Lower leg skin (tissue), 4 donors: Measurements from ENCODE around the gene EP300. TPM values are rescaled to one million over a fixed set of nuclear protein-coding genes. Genes with fewer than 3 reads are reported as not detected.

Experiments used
- DNase-seq, 2 donors: peaks; one replicate each; pipeline ENCODE4 v3.0.0-alpha.2; 2019; ENCODE audit warnings: low spot score in 2 of 2
- H3K4me3 ChIP-seq: fragments of 200-600 bp; sonication (generic); 2 replicates; pipeline ENCODE4 v1.5.1; 2017; ENCODE audit warnings: mild to moderate bottlenecking, low read depth; ENCODE audit not compliant: poor library complexity, severe bottlenecking
- CTCF ChIP-seq, 3 donors: fragments of 450-650 bp; IDR thresholded peaks; one replicate each; pipeline ENCODE4 v1.5.1; 2016; ENCODE audit warnings: antibody characterized with exemption in 3 of 3, mild to moderate bottlenecking in 3 of 3, moderate library complexity in 2 of 3
- POLR2A ChIP-seq, 2 donors: fragments of 450-650 bp; IDR thresholded peaks; one replicate each; pipeline ENCODE4 v1.6.1; 2016 to 2017; ENCODE audit warnings: antibody characterized with exemption in 2 of 2, mild to moderate bottlenecking in 1 of 2, moderate library complexity in 1 of 2
- whole genome bisulfite sequencing, 2 donors: methylation state at CpG; one replicate each; pipeline ENCODE4 v1.1.5; 2018; 5-methylcytosine and 5-hydroxymethylcytosine counted together
- intact Hi-C: fragments of 100-400 bp; cut with DNase I; formaldehyde crosslinking; loops from one replicate; pipeline ENCODE4 v1.15.0; 2023; ENCODE audit warnings: low total_unique reads
- total RNA-seq, 4 donors: library from RNA; depleted of rRNA; stranded (reverse); fragments of >200 nt; gene quantifications; one replicate each; pipeline ENCODE4 v1.1.0, GENCODE V29; 2016

Gene EP300
- total RNA-seq, 4 donors from 2014 or later: 72.4 to 86.9 (median 74.9) TPM

DNA sequence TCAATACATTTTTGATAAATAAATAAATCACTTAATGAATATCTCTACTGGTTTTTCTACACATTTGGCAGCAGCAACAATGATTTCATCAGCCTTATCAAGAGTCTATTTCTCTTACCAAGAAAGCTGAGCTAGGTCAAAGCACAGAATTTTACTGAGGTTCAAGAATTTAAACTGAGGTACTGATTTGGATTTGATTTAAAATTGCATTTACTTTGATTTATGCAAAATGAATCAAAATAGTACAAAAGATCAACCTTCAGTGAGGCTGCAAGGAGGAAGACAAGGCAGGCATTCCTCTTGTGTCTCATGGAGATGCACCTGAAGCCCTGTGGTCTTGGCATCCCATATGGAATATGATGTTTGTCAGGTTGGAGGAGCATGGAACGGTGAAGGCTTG, 15.5 kb upstream of the EP300 start:
- H3K4me3 ChIP-seq: no peak overlapping the region
- intact Hi-C loops: no loop called here
- no peak for TF ChIP-seq CTCF (IDR thresholded peaks at IDR 0.05)
- TF ChIP-seq POLR2A (IDR thresholded peaks at IDR 0.05): no peak
- no peak for DNase-seq
- WGBS, 2 donors: 89 to 100% methylated on average over 1 of the region's 1 CpG

DNA sequence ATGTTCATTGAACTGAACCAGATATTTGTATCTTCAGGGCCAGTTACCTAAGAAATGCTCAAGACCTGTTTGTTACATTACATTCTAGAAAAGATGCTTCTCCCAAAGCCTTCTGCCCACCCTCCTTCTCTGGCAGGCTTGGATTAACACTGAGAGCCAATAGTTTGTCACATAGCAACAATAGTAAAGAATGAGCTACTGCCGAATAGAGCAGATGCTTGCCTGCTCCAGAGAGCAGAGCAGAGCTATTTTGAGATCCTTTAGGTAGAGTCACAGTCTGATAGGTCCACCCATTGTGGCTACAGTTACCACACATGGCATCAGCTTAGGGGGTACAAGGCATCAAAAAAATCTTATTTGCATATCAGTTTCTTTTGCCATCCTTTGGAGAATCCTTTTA, 13.5 kb upstream of the EP300 start:
- TF ChIP-seq CTCF (IDR thresholded peaks at IDR 0.05): no peak
- no peak for TF ChIP-seq POLR2A (IDR thresholded peaks at IDR 0.05)
- WGBS, 2 donors: 36 to 67% methylated on average over 1 of the region's 1 CpG
- intact Hi-C loops: no loop called here
- H3K4me3 ChIP-seq: no peak overlapping the region
- peak in 1 of 2 donors; percentile 1 for DNase-seq

DNA sequence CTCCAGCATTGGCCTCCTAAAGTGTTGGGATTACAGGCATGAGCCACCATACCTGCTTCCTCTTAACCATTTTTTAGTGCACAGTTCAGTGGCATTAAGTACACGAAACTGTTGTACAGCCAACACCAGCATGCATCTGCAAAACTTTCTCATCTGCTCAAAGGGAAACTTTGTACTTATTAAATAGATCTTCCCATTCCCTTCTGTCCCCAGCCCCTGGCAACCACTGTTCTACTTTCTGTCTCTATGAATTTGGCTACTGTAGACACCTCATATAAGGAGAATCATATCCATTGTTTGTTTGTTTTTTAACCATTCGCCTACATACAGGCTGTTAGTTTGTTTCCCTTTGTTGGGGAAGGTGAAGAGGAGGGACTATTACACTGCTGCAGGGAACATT, 6.5 kb upstream of the EP300 start:
- 70 to 86% methylated on average over 2 of the region's 2 CpGs for WGBS, 2 donors
- no peak overlapping the region for H3K4me3 ChIP-seq
- intact Hi-C loops: no loop called here
- DNase-seq: no peak
- TF ChIP-seq POLR2A (IDR thresholded peaks at IDR 0.05): no peak
- no peak for TF ChIP-seq CTCF (IDR thresholded peaks at IDR 0.05)

GRCh38 chr22:41091132-41092022, 1.0 kb upstream of the EP300 start:
- WGBS, 2 donors: 0 to 1% methylated on average over 41 to 48 of the region's 67 CpGs
- H3K4me3 ChIP-seq: peak overlapping the region; percentile 68
- intact Hi-C loops: loop anchor here (5.0 kb wide), 1 partner anchor 139 kb away; the partner anchor contains the start of gene RBX1
- peak; percentile 98 to 100 for DNase-seq
- TF ChIP-seq POLR2A (IDR thresholded peaks at IDR 0.05) (peak in 1 of 2 donors; percentile 64), CTCF (IDR thresholded peaks at IDR 0.05) (no peak)

- intact Hi-C loops: loop anchor here (5.0 kb wide), 1 partner anchor 141 kb away; the partner anchor contains the start of gene RBX1
- peak overlapping the region; percentile 68 for H3K4me3 ChIP-seq
- 0 to 1% methylated on average over 31 of the region's 31 CpGs for WGBS, 2 donors
- DNase-seq: peak in 1 of 2 donors; percentile 90
- TF ChIP-seq POLR2A (IDR thresholded peaks at IDR 0.05) (no peak), CTCF (IDR thresholded peaks at IDR 0.05) (no peak)
These were observed 537 bp downstream of the EP300 start for GRCh38 chr22:41092847-41093411.
